Glutamatergic neuron (in vitro differentiated cells): ENCODE results near the gene UTS2B. TPM values are rescaled to one million over a fixed set of nuclear protein-coding genes. Genes with fewer than 3 reads are reported as not detected.

Source experiments
- DNase-seq: peaks from one replicate; pipeline ENCODE4 v3.0.0; 2022
- H3K27ac Mint-ChIP-seq: one replicate; pipeline ENCODE4 v1.8.0; 2020; ENCODE audit warnings: mild to moderate bottlenecking, mixed read lengths, inconsistent platforms; ENCODE audit not compliant: unreplicated experiment
- H3K27me3 Mint-ChIP-seq: one replicate; pipeline ENCODE4 v1.8.0; 2020; ENCODE audit warnings: mild to moderate bottlenecking, moderate library complexity, mixed read lengths, inconsistent platforms; ENCODE audit not compliant: unreplicated experiment
- H3K36me3 Mint-ChIP-seq: one replicate; pipeline ENCODE4 v1.8.0; 2020; ENCODE audit warnings: mild to moderate bottlenecking, mixed read lengths, inconsistent platforms; ENCODE audit not compliant: unreplicated experiment
- H3K4me1 Mint-ChIP-seq: one replicate; pipeline ENCODE4 v1.8.0; 2020; ENCODE audit warnings: mild to moderate bottlenecking, low read depth, mixed read lengths, inconsistent platforms; ENCODE audit not compliant: unreplicated experiment
- H3K4me3 Mint-ChIP-seq: one replicate; pipeline ENCODE4 v1.8.0; 2020; ENCODE audit warnings: mild to moderate bottlenecking, mixed read lengths, inconsistent platforms; ENCODE audit not compliant: unreplicated experiment
- H3K9me3 Mint-ChIP-seq: one replicate; pipeline ENCODE4 v1.8.0; 2020; ENCODE audit warnings: mild to moderate bottlenecking, moderate library complexity, mixed read lengths, inconsistent platforms; ENCODE audit not compliant: unreplicated experiment
- CTCF ChIP-seq: fragments of 200-600 bp; sonication (generic); IDR thresholded peaks from one replicate; pipeline ENCODE4 v1.5.0; 2021; ENCODE audit not compliant: partially characterized antibody, unreplicated experiment
- total RNA-seq: library from RNA; stranded (reverse); fragmentation: NEBNext Ultra II Directional; extraction: Animal tissue kit (Norgen Biotek cat#: 25700); gene quantifications from one replicate; pipeline ENCODE4 v1.2.1, GENCODE V29; 2021; ENCODE audit not compliant: unreplicated experiment

Gene UTS2B
- total RNA-seq, 1 donor from 2014 or later = not detected

DNA sequence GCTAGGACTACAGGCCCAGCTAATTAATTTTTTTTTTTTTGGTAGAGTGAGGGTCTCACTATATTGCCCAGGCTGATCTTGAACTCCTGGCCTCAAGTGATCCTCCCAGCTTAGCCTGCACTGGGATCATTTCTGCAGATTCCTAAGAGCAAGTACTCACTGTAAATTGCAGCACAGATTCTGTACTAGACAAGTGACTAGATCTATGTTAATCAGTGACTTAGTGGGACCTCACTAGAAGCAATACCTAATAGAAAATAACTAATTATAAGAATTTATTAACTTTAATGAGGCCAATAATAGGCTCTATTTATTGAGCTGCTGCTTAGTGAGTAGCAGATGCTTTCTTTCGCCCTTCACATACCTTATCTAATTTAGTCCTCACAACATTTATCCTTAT lies 10.6 kb upstream of the UTS2B start:
- H3K27ac Mint-ChIP-seq = no peak overlapping the region
- TF ChIP-seq CTCF = no peak
- H3K4me1 Mint-ChIP-seq = peaks cover 24% of the 10 kb centered on the region
- no peak overlapping the region for H3K4me3 Mint-ChIP-seq
- H3K9me3 Mint-ChIP-seq = no peaks in the 10 kb centered on the region
- no peak for DNase-seq
- H3K27me3 Mint-ChIP-seq = no peaks in the 10 kb centered on the region
- H3K36me3 Mint-ChIP-seq = no peaks in the 10 kb centered on the region

DNA sequence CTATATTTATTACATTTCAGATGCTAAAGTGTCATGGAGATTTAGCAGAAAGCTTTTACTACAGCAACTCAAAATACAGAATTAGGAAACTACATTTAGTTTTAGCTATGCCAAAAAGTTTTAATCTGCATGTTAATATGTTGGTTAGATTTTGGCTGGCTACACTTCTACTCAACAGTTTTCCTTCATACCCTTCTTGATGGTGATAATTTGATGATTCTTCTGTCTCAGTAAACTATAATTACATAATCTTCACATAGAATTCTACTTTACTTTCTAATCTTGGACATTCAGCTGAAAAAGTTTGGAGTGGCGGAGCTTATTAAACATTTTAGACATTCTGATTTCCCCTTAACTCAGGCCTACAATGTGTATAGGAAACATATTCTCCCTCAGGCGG lies 10.0 kb upstream of the UTS2B start:
- no peak for DNase-seq
- H3K27me3 Mint-ChIP-seq = no peaks in the 10 kb centered on the region
- no peaks in the 10 kb centered on the region for H3K9me3 Mint-ChIP-seq
- no peaks in the 10 kb centered on the region for H3K36me3 Mint-ChIP-seq
- H3K27ac Mint-ChIP-seq = no peak overlapping the region
- no peak for TF ChIP-seq CTCF
- no peak overlapping the region for H3K4me3 Mint-ChIP-seq
- H3K4me1 Mint-ChIP-seq = peaks cover 24% of the 10 kb centered on the region

DNA sequence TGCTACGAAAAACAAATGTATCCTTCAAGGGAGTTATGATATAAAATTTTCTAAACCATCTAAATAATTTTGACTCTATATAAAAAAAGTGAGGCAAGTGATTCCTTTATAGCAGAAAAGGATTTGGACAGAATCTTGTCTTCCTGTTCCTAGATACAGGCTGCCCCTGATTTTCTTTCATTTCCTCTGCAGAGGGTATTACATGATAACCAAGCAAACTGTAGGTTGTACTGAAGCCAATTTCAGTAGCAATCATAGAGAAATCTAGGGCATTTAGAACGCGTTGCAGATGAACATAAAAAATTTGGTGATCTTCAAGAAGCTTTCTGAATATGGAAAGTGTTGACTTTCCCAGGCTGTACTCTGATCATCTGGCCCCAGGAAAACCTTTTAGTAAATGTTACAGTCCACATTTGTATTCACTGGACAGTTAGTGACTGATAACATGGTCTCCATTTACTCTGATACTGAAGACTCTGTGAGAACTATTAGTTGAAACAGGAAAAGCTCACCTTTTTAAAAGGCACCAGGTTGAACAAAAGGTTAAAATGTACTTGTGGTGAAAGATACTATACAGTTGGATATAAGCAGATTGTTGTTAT lies 9.1 kb upstream of the UTS2B start:
- no peak for TF ChIP-seq CTCF
- H3K4me1 Mint-ChIP-seq = peaks cover 26% of the 10 kb centered on the region
- H3K36me3 Mint-ChIP-seq = no peaks in the 10 kb centered on the region
- no peak for DNase-seq
- no peak overlapping the region for H3K4me3 Mint-ChIP-seq
- no peaks in the 10 kb centered on the region for H3K9me3 Mint-ChIP-seq
- H3K27ac Mint-ChIP-seq = no peak overlapping the region
- no peaks in the 10 kb centered on the region for H3K27me3 Mint-ChIP-seq

- Mint-ChIP-seq H3K36me3 (no peaks in the 10 kb centered on the region), H3K4me3 (no peak overlapping the region), H3K27me3 (no peaks in the 10 kb centered on the region), H3K27ac (no peak overlapping the region), H3K4me1 (peaks cover 24% of the 10 kb centered on the region), H3K9me3 (no peaks in the 10 kb centered on the region)
- DNase-seq = no peak
- no peak for TF ChIP-seq CTCF
These were observed 7.8 kb upstream of the UTS2B start for GRCh38 chr3:191338177-191338488.

DNA sequence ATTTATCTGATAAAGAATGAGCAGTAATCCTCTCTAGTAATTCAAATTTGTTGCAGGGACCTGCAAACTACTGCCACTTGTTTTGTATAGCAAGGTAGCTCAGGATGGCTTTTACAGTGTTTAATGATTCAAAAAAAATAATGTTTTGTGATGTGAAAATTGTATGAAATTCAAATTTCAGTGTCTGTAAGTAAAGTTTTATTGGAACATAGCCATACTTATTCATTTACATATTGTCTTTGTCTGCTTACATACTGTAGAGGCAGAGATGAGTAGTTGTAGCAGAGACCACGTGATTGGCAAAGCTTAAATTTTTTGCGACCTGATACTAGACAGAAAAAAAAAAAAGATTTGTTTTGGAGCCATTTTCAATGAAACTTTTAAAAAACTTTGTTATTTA lies 6.5 kb upstream of the UTS2B start:
- Mint-ChIP-seq H3K4me1 (peaks cover 27% of the 10 kb centered on the region), H3K27ac (no peak overlapping the region), H3K4me3 (no peak overlapping the region), H3K9me3 (no peaks in the 10 kb centered on the region), H3K27me3 (no peaks in the 10 kb centered on the region), H3K36me3 (no peaks in the 10 kb centered on the region)
- no peak for DNase-seq
- TF ChIP-seq CTCF = no peak
